NT2/D1 (cell line): ENCODE data around the gene WDFY4.

Source experiments
- SUZ12 ChIP-seq: IDR thresholded peaks from 2 replicates; pipeline ENCODE4 v1.6.1; 2011; ENCODE audit not compliant: insufficient read length, insufficient read depth; ENCODE audit errors: extremely low read depth
- YY1 ChIP-seq: IDR thresholded peaks from 2 replicates; pipeline ENCODE4 v1.6.1; 2011; ENCODE audit not compliant: insufficient read length, insufficient read depth
- ZNF274 ChIP-seq: IDR thresholded peaks from 2 replicates; pipeline ENCODE4 v1.6.1; 2011; ENCODE audit warnings: mild to moderate bottlenecking, low read depth, low read length

DNA sequence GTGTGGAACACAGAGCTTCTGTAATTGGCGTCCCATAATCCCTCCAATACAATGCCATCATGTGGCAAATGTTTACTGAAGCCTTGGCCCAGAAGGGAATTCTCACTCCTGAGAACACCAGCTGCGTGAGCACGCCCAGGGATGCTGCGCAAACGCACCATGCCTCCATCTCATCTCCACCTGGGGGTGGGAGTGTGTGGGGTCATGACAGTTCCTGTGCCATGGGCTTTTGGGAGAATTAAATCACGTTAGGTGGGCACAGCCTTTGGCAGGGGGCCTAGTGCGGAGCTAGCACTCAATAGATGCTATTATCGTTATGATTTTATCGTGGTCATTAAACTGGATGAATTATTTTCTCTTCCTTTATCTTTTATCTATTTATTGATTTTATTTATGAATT lies 15.8 kb downstream of the WDFY4 start:
- TF ChIP-seq YY1 (no peak), SUZ12 (no peak), ZNF274 (no peak)
